ENCODE results near the gene SHISA5. TPM values are rescaled to one million over a fixed set of nuclear protein-coding genes. Genes with fewer than 3 reads are reported as not detected.

The SHISA5 gene
- total and polyA plus RNA-seq, 2 experiments from 2014 or later = 86.0 to 92.3 TPM

GRCh38 chr3:48528754-48529153 is 24.8 kb upstream of the SHISA5 start:
- Histone ChIP-seq H3K4me3 (no peak overlapping the region), H3K4me1 (ENCODE audit: low read depth) (no peaks in the 10 kb centered on the region)
- no peak for TF ChIP-seq CTCF (IDR thresholded peaks at IDR 0.05; ENCODE audit: low read depth, low read length)

GRCh38 chr3:48528048-48528447 is 24.1 kb upstream of the SHISA5 start:
- Histone ChIP-seq H3K9me3 (ENCODE audit: low read depth) (no peaks in the 10 kb centered on the region), H3K36me3 (peaks cover 77% of the 10 kb centered on the region), H3K4me3 (no peak overlapping the region), H3K4me1 (ENCODE audit: low read depth) (no peaks in the 10 kb centered on the region), H3K27ac (no peak overlapping the region), H3K27me3 (no peaks in the 10 kb centered on the region)
- no peak for DNase-seq (ENCODE audit: low read depth in 1 of 2, low spot score in 1 of 2)
- TF ChIP-seq CTCF (IDR thresholded peaks at IDR 0.05; ENCODE audit: low read depth, low read length) = no peak

More at GRCh38 chr3:48528754-48529153, 24.8 kb upstream of the SHISA5 start:
- no peak overlapping the region for H3K27ac ChIP-seq
- peaks cover 78% of the 10 kb centered on the region for H3K36me3 ChIP-seq
- H3K27me3 ChIP-seq = no peaks in the 10 kb centered on the region
- H3K9me3 ChIP-seq (ENCODE audit: low read depth) = no peaks in the 10 kb centered on the region
- DNase-seq (ENCODE audit: low read depth in 1 of 2, low spot score in 1 of 2) = peak in 1 of 2 donors; percentile 46

- H3K4me1 ChIP-seq (ENCODE audit: low read depth) = no peaks in the 10 kb centered on the region
- peaks cover 68% of the 10 kb centered on the region for H3K36me3 ChIP-seq
- TF ChIP-seq CTCF (IDR thresholded peaks at IDR 0.05; ENCODE audit: low read depth, low read length) = no peak
- peak overlapping the region; percentile 28 for H3K27ac ChIP-seq
- H3K4me3 ChIP-seq = no peak overlapping the region
- DNase-seq (ENCODE audit: low read depth in 1 of 2, low spot score in 1 of 2) = no peak
- no peaks in the 10 kb centered on the region for H3K9me3 ChIP-seq (ENCODE audit: low read depth)
- H3K27me3 ChIP-seq = no peaks in the 10 kb centered on the region
Measured at GRCh38 chr3:48524970-48525369, 21.0 kb upstream of the SHISA5 start.

- DNase-seq (ENCODE audit: low read depth in 1 of 2, low spot score in 1 of 2) = no peak
Measured at GRCh38 chr3:48521635-48522034, 17.7 kb upstream of the SHISA5 start.

GRCh38 chr3:48519277-48519643 is 15.3 kb upstream of the SHISA5 start:
- Histone ChIP-seq H3K36me3 (peaks cover 45% of the 10 kb centered on the region), H3K4me3 (no peak overlapping the region), H3K4me1 (ENCODE audit: low read depth) (no peaks in the 10 kb centered on the region), H3K27me3 (no peaks in the 10 kb centered on the region), H3K27ac (no peak overlapping the region), H3K9me3 (ENCODE audit: low read depth) (no peaks in the 10 kb centered on the region)
- DNase-seq (ENCODE audit: low read depth in 1 of 2, low spot score in 1 of 2) = no peak
- no peak for TF ChIP-seq CTCF (IDR thresholded peaks at IDR 0.05; ENCODE audit: low read depth, low read length)

More at GRCh38 chr3:48521635-48522034, 17.7 kb upstream of the SHISA5 start:
- Histone ChIP-seq H3K27me3 (no peaks in the 10 kb centered on the region), H3K4me1 (ENCODE audit: low read depth) (no peaks in the 10 kb centered on the region), H3K9me3 (ENCODE audit: low read depth) (no peaks in the 10 kb centered on the region), H3K27ac (no peak overlapping the region), H3K4me3 (no peak overlapping the region), H3K36me3 (peaks cover 55% of the 10 kb centered on the region)
- TF ChIP-seq CTCF (IDR thresholded peaks at IDR 0.05; ENCODE audit: low read depth, low read length) = no peak
